HFFc6 (cell line): Measurements from ENCODE around the gene ANKMY1. TPM values are rescaled to one million over a fixed set of nuclear protein-coding genes. Genes with fewer than 3 reads are reported as not detected.
A peak's percentile ranks its signal among the peaks of the same experiment; 100 is the strongest.

Source experiments
- DNase-seq: peaks from one replicate; pipeline ENCODE4 v3.0.0-alpha.2; 2018
- H3K27ac Mint-ChIP-seq: 2 replicates; pipeline ENCODE4 v1.8.0; 2020; ENCODE audit warnings: mild to moderate bottlenecking, mixed read lengths
- H3K27me3 Mint-ChIP-seq: 2 replicates; pipeline ENCODE4 v1.8.0; 2021; ENCODE audit warnings: mild to moderate bottlenecking, moderate library complexity, mixed read lengths; ENCODE audit not compliant: insufficient read depth
- H3K36me3 Mint-ChIP-seq: 2 replicates; pipeline ENCODE4 v1.8.0; 2021; ENCODE audit warnings: low read depth, mixed read lengths
- H3K4me1 Mint-ChIP-seq: 2 replicates; pipeline ENCODE4 v1.8.0; 2020; ENCODE audit warnings: low read depth, mixed read lengths
- H3K4me3 Mint-ChIP-seq: 2 replicates; pipeline ENCODE4 v1.8.0; 2020; ENCODE audit warnings: mild to moderate bottlenecking, moderate library complexity, mixed read lengths
- H3K9me3 Mint-ChIP-seq: 2 replicates; pipeline ENCODE4 v1.8.0; 2020; ENCODE audit warnings: mild to moderate bottlenecking, mixed read lengths
- total RNA-seq, 6 experiments: library from RNA; stranded (reverse); fragmentation: NEBNext Ultra II Directional; extraction: Animal tissue kit (Norgen Biotek cat#: 25700); gene quantifications; 2 replicates in 1 of 6; 3 replicates in 5 of 6; pipeline ENCODE4 v1.2.3, GENCODE V29; 2021
- TF ChIP-seq, protein P1 (sequence below): fragments of 200-600 bp; sonication (generic); IDR thresholded peaks from 2 replicates; pipeline ENCODE4 v1.5.0; 2021; ENCODE audit warnings: antibody characterized with exemption, mild to moderate bottlenecking

ANKMY1 gene
- total RNA-seq, 6 experiments from 2014 or later, result 4.4 to 5.6 (median 5.2) TPM

DNA sequence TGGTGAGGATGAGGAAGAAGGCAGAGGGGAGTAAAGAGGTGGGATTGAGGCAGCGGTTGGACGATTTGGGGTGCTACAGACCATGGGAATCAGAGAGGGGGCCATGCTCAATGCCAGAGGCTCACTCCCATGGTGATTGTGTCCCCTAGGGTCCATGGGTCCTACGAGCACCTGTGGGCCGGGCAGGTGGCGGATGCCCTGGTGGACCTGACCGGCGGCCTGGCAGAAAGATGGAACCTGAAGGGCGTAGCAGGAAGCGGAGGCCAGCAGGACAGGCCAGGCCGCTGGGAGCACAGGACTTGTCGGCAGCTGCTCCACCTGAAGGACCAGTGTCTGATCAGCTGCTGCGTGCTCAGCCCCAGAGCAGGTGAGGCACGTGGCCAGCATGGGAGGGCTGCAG is 34.0 kb upstream of the ANKMY1 start:
- H3K4me1 Mint-ChIP-seq, result peaks cover 28% of the 10 kb centered on the region
- peaks cover 1% of the 10 kb centered on the region for H3K27me3 Mint-ChIP-seq
- H3K4me3 Mint-ChIP-seq, result no peak overlapping the region
- no peak for DNase-seq
- H3K36me3 Mint-ChIP-seq, result no peaks in the 10 kb centered on the region; the same call in 1 of the 2 replicates
- no peaks in the 10 kb centered on the region for H3K9me3 Mint-ChIP-seq
- peak overlapping the region; percentile 30; the same call in 1 of the 2 replicates for H3K27ac Mint-ChIP-seq
- TF ChIP-seq, protein P1, sequence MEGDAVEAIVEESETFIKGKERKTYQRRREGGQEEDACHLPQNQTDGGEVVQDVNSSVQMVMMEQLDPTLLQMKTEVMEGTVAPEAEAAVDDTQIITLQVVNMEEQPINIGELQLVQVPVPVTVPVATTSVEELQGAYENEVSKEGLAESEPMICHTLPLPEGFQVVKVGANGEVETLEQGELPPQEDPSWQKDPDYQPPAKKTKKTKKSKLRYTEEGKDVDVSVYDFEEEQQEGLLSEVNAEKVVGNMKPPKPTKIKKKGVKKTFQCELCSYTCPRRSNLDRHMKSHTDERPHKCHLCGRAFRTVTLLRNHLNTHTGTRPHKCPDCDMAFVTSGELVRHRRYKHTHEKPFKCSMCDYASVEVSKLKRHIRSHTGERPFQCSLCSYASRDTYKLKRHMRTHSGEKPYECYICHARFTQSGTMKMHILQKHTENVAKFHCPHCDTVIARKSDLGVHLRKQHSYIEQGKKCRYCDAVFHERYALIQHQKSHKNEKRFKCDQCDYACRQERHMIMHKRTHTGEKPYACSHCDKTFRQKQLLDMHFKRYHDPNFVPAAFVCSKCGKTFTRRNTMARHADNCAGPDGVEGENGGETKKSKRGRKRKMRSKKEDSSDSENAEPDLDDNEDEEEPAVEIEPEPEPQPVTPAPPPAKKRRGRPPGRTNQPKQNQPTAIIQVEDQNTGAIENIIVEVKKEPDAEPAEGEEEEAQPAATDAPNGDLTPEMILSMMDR, result no peak

DNA sequence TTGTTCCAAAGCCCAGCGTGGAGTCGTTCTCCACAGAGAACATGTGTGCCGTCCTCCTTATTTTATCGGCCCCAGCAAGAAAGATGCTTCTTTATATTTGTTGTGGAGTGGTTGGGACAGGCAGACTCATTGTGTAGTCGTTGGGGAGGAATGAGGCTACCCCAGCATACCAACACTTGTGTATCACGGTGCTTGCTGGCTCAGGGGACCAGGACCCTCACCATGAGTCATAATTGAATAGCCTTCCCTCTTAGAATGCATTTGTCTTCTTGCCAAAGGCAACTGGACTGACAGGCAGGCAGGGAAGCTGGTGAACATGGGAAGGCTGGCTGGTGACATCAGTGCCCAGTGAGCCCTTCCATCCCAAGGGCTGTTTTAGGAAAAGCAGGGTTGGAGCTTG is 33.4 kb upstream of the ANKMY1 start:
- Mint-ChIP-seq H3K4me3 (no peak overlapping the region), H3K27ac (peak overlapping the region; percentile 30; the same call in 1 of the 2 replicates)
- DNase-seq, result peak; percentile 40

GRCh38 chr2:240590681-240591111 is 32.9 kb upstream of the ANKMY1 start:
- no peak overlapping the region for H3K4me3 Mint-ChIP-seq
- H3K9me3 Mint-ChIP-seq, result no peaks in the 10 kb centered on the region
- H3K27ac Mint-ChIP-seq, result no peak overlapping the region
- TF ChIP-seq, protein P1, result no peak
- H3K27me3 Mint-ChIP-seq, result peaks cover 5% of the 10 kb centered on the region
- DNase-seq, result no peak
- H3K36me3 Mint-ChIP-seq, result no peaks in the 10 kb centered on the region; the same call in 1 of the 2 replicates
- peaks cover 28% of the 10 kb centered on the region for H3K4me1 Mint-ChIP-seq

More for the DNA sequence above, 33.4 kb upstream of the ANKMY1 start:
- no peaks in the 10 kb centered on the region; the same call in 1 of the 2 replicates for H3K36me3 Mint-ChIP-seq
- H3K4me1 Mint-ChIP-seq, result peaks cover 28% of the 10 kb centered on the region
- TF ChIP-seq, protein P1, result no peak
- H3K9me3 Mint-ChIP-seq, result no peaks in the 10 kb centered on the region
- H3K27me3 Mint-ChIP-seq, result peaks cover 1% of the 10 kb centered on the region; the same call in 1 of the 2 replicates

DNA sequence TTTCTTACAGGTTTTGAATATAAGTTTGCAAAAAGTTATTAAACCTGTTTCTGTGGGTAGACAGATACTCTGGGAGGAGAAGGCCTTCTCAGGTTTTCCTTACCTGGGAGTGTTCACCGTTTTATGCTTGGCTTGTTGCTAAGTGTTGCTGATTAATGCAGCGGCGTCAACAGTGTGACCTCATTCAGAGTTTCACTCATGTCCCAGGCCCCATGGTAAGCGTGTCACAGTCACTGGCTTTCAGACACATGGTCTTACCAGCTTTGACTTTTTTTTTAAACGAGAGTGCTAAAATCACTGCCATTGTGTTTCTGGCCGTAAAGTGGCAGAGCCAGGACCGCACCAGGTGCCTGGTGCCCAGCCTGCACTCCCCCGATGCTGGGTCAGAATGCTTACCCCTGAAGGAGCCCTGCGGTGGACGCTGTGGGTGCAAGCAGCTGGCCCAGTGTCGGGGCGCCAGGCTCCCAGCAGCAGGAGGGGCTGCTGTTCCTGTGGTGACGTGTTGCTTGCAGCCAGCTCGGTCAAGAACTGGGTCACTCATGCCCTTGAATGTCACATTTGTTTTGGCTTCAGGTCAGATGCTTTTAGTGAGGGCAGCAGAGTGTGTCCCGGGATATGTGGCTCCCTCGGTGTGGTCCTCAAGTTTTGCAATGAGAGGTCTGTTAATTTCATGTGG is 32.2 kb upstream of the ANKMY1 start:
- no peaks in the 10 kb centered on the region for H3K9me3 Mint-ChIP-seq
- no peak overlapping the region for H3K4me3 Mint-ChIP-seq
- H3K4me1 Mint-ChIP-seq, result peaks cover 30% of the 10 kb centered on the region

GRCh38 chr2:240589375-240589774 is 31.6 kb upstream of the ANKMY1 start:
- no peak overlapping the region for H3K4me3 Mint-ChIP-seq
- no peak overlapping the region for H3K27ac Mint-ChIP-seq
- DNase-seq, result no peak
- H3K4me1 Mint-ChIP-seq, result peaks cover 36% of the 10 kb centered on the region
- H3K27me3 Mint-ChIP-seq, result peaks cover 5% of the 10 kb centered on the region
- no peaks in the 10 kb centered on the region; the same call in 1 of the 2 replicates for H3K36me3 Mint-ChIP-seq
- no peaks in the 10 kb centered on the region for H3K9me3 Mint-ChIP-seq
- TF ChIP-seq, protein P1, result no peak

More for the DNA sequence above, 32.2 kb upstream of the ANKMY1 start:
- TF ChIP-seq, protein P1, result no peak
- DNase-seq, result no peak
- H3K27me3 Mint-ChIP-seq, result peaks cover 5% of the 10 kb centered on the region
- H3K36me3 Mint-ChIP-seq, result no peaks in the 10 kb centered on the region; the same call in 1 of the 2 replicates
- no peak overlapping the region for H3K27ac Mint-ChIP-seq
